ENCODE results near the gene BBX. TPM values are rescaled to one million over a fixed set of nuclear protein-coding genes. Genes with fewer than 3 reads are reported as not detected.

BBX gene
- total RNA-seq (2014; rRNA removed; shearing (Covaris generic)) (48.8 and 52.4 TPM in 2 replicates), polyA plus RNA-seq (2016; fragmentation: Nextera tagmentation; extraction: Ambion mirVana) (60.8 and 65.5 TPM in 2 replicates)

GRCh38 chr3:107522510-107523288 lies at the start of gene BBX:
Gene BBX, plus strand, starts transcription at chr3:107522962. Its CDS starts 187,499 bp downstream, at chr3:107710461.
- in situ Hi-C loops (cut with MboI), result no loop called here
- peak within 1 kb of the TSS; percentile 86 for H3K4me2 ChIP-seq (ENCODE audit: unreplicated experiment)

GRCh38 chr3:107476462-107476861 lies 46.3 kb upstream of the BBX start:
- Histone ChIP-seq H3K27ac (no peak overlapping the region), H3K4me2 (ENCODE audit: unreplicated experiment) (no peak overlapping the region), H3K9ac (no peak overlapping the region), H2AFZ (no peak overlapping the region), H3K9me2 (ENCODE audit: insufficient read depth) (no peaks in the 10 kb centered on the region), H4K20me1 (ENCODE audit: insufficient read depth) (no peaks in the 10 kb centered on the region), H3K27me3 (replicated peaks; ENCODE audit: insufficient read depth) (no peaks in the 10 kb centered on the region), H3K4me3 (no peak overlapping the region), H3K4me1 (ENCODE audit: insufficient read depth) (no peaks in the 10 kb centered on the region), H3K36me3 (ENCODE audit: low read depth) (no peaks in the 10 kb centered on the region), H3F3A (ENCODE audit: insufficient read depth) (no peaks in the 10 kb centered on the region), H3K79me2 (ENCODE audit: insufficient read depth) (no peaks in the 10 kb centered on the region), H3K9me3 (ENCODE audit: low read depth) (no peaks in the 10 kb centered on the region)
- TF ChIP-seq EZH2 (IDR thresholded peaks at IDR 0.05; ENCODE audit: insufficient read depth, poor library complexity, severe bottlenecking) (no peak), EZH2phosphoT487 (IDR thresholded peaks at IDR 0.05; ENCODE audit: insufficient read depth, low read depth) (no peak)
- DNase-seq, result no peak
- in situ Hi-C loops (cut with MboI), result no loop called here

More at GRCh38 chr3:107522510-107523288, at the start of gene BBX:
- H3K27me3 ChIP-seq (replicated peaks; ENCODE audit: insufficient read depth), result no peaks in the 10 kb centered on the region
- no peaks in the 10 kb centered on the region for H4K20me1 ChIP-seq (ENCODE audit: insufficient read depth)
- peak within 1 kb of the TSS; percentile 70 for H3K27ac ChIP-seq
- H3K4me1 ChIP-seq (ENCODE audit: insufficient read depth), result peaks cover 5% of the 10 kb centered on the region
- no peaks in the 10 kb centered on the region for H3K36me3 ChIP-seq (ENCODE audit: low read depth)
- H3K4me3 ChIP-seq, result peak within 1 kb of the TSS; percentile 98
- WGBS, 2 experiments (ENCODE audit: low coverage in 1 of 2, low lambda C conversion rate in 2 of 2, missing lambda C conversion rate in 2 of 2), result 0 to 1% methylated on average over 42 of the region's 42 CpGs
- peak within 1 kb of the TSS; percentile 81 for H3K9ac ChIP-seq
- peak; percentile 93 for DNase-seq
- H3K9me2 ChIP-seq (ENCODE audit: insufficient read depth), result no peaks in the 10 kb centered on the region
- TF ChIP-seq EZH2phosphoT487 (IDR thresholded peaks at IDR 0.05; ENCODE audit: insufficient read depth, low read depth) (no peak), EZH2 (IDR thresholded peaks at IDR 0.05; ENCODE audit: insufficient read depth, poor library complexity, severe bottlenecking) (no peak)
- peaks cover 6% of the 10 kb centered on the region; the same call in 1 of the 2 replicates for H3F3A ChIP-seq (ENCODE audit: insufficient read depth)
- H3K9me3 ChIP-seq (ENCODE audit: low read depth), result no peaks in the 10 kb centered on the region
- peak within 1 kb of the TSS; percentile 98 for H2AFZ ChIP-seq
- peaks cover 24% of the 10 kb centered on the region for H3K79me2 ChIP-seq (ENCODE audit: insufficient read depth)

GRCh38 chr3:107487490-107487889 lies 35.3 kb upstream of the BBX start:
- no peaks in the 10 kb centered on the region for H3K36me3 ChIP-seq (ENCODE audit: low read depth)
- no peak overlapping the region for H3K27ac ChIP-seq
- TF ChIP-seq EZH2phosphoT487 (IDR thresholded peaks at IDR 0.05; ENCODE audit: insufficient read depth, low read depth), result no peak
- TF ChIP-seq EZH2 (IDR thresholded peaks at IDR 0.05; ENCODE audit: insufficient read depth, poor library complexity, severe bottlenecking), result no peak
- H2AFZ ChIP-seq, result no peak overlapping the region
- no peaks in the 10 kb centered on the region for H3K4me1 ChIP-seq (ENCODE audit: insufficient read depth)
- H3K9me2 ChIP-seq (ENCODE audit: insufficient read depth), result no peaks in the 10 kb centered on the region
- no peaks in the 10 kb centered on the region for H3F3A ChIP-seq (ENCODE audit: insufficient read depth)
- no peaks in the 10 kb centered on the region for H3K27me3 ChIP-seq (replicated peaks; ENCODE audit: insufficient read depth)
- H4K20me1 ChIP-seq (ENCODE audit: insufficient read depth), result no peaks in the 10 kb centered on the region
- H3K4me2 ChIP-seq (ENCODE audit: unreplicated experiment), result no peak overlapping the region
- no peak overlapping the region for H3K9ac ChIP-seq
- in situ Hi-C loops (cut with MboI), result no loop called here
- no peak for DNase-seq
- 67 to 81% methylated on average over 2 of the region's 2 CpGs for WGBS, 2 experiments (ENCODE audit: low coverage in 1 of 2, low lambda C conversion rate in 2 of 2, missing lambda C conversion rate in 2 of 2)
- no peak overlapping the region for H3K4me3 ChIP-seq
- no peaks in the 10 kb centered on the region for H3K9me3 ChIP-seq (ENCODE audit: low read depth)
- no peaks in the 10 kb centered on the region for H3K79me2 ChIP-seq (ENCODE audit: insufficient read depth)

- Histone ChIP-seq H3K36me3 (ENCODE audit: low read depth) (no peaks in the 10 kb centered on the region), H3K79me2 (ENCODE audit: insufficient read depth) (no peaks in the 10 kb centered on the region), H3K9me2 (ENCODE audit: insufficient read depth) (no peaks in the 10 kb centered on the region), H2AFZ (no peak overlapping the region), H3K9me3 (ENCODE audit: low read depth) (no peaks in the 10 kb centered on the region), H3K9ac (no peak overlapping the region), H3K4me2 (ENCODE audit: unreplicated experiment) (no peak overlapping the region), H4K20me1 (ENCODE audit: insufficient read depth) (no peaks in the 10 kb centered on the region), H3K27ac (no peak overlapping the region), H3K4me1 (ENCODE audit: insufficient read depth) (no peaks in the 10 kb centered on the region), H3F3A (ENCODE audit: insufficient read depth) (no peaks in the 10 kb centered on the region), H3K27me3 (replicated peaks; ENCODE audit: insufficient read depth) (no peaks in the 10 kb centered on the region), H3K4me3 (no peak overlapping the region)
- 81 to 84% methylated on average over 4 of the region's 4 CpGs for WGBS, 2 experiments (ENCODE audit: low coverage in 1 of 2, low lambda C conversion rate in 2 of 2, missing lambda C conversion rate in 2 of 2)
- no peak for TF ChIP-seq EZH2phosphoT487 (IDR thresholded peaks at IDR 0.05; ENCODE audit: insufficient read depth, low read depth)
- DNase-seq, result no peak
- in situ Hi-C loops (cut with MboI), result no loop called here
Measured at GRCh38 chr3:107488942-107489341, 33.8 kb upstream of the BBX start.

Data from GM23248 (cell line).